DND-41 (cell line): Measurements from ENCODE around the gene SRSF9.

Experiments used
- ATAC-seq: fragments of 200-7000 bp; cut with Tn5 transposase; 3 replicates; pipeline ENCODE4 v1.9.1; 2021; ENCODE audit warnings: low read depth; ENCODE audit not compliant: insufficient read depth
- DNase-seq: peaks from one replicate; pipeline ENCODE4 v3.0.0-alpha.2; 2020
- H2AFZ ChIP-seq: 2 replicates; pipeline ENCODE4 v1.6.0; 2012; ENCODE audit warnings: low read depth, low read length
- H3K27ac ChIP-seq: 2 replicates; pipeline ENCODE4 v1.5.1; 2012; ENCODE audit warnings: low read length, inconsistent platforms
- H3K27me3 ChIP-seq: fragments of 200-600 bp; sonication (generic); 2 replicates; pipeline ENCODE4 v1.6.0; 2012; ENCODE audit warnings: low read length, mild to moderate bottlenecking, inconsistent platforms; ENCODE audit not compliant: insufficient read depth, poor library complexity
- H3K36me3 ChIP-seq: 2 replicates; pipeline ENCODE4 v1.5.1; 2012; ENCODE audit warnings: low read length, inconsistent platforms; ENCODE audit not compliant: insufficient read depth
- H3K4me1 ChIP-seq: 2 replicates; pipeline ENCODE4 v1.5.1; 2012; ENCODE audit warnings: mild to moderate bottlenecking, low read length; ENCODE audit not compliant: insufficient read depth
- H3K4me2 ChIP-seq: 2 replicates; pipeline ENCODE4 v1.6.0; 2012; ENCODE audit warnings: mild to moderate bottlenecking, moderate library complexity, low read length, inconsistent platforms; ENCODE audit not compliant: insufficient read depth
- H3K4me3 ChIP-seq, 2 experiments: fragments of 200-600 bp in 1 of 2; shearing (Covaris generic) in 1 of 2; 2 replicates each; pipeline ENCODE4 v1.5.1; 2012 to 2016; ENCODE audit warnings: inconsistent platforms in 2 of 2, low read length in 2 of 2, mild to moderate bottlenecking in 2 of 2, low read depth in 1 of 2, moderate library complexity in 1 of 2
- H3K79me2 ChIP-seq: 2 replicates; pipeline ENCODE4 v1.6.0; 2012; ENCODE audit warnings: low read length, inconsistent platforms; ENCODE audit not compliant: insufficient read depth
- H3K9ac ChIP-seq: 2 replicates; pipeline ENCODE4 v1.6.0; 2012; ENCODE audit warnings: low read depth, mild to moderate bottlenecking, inconsistent platforms, low read length, moderate library complexity
- H3K9me3 ChIP-seq: 2 replicates; pipeline ENCODE4 v1.5.1; 2012; ENCODE audit warnings: low read length, moderate library complexity, mild to moderate bottlenecking, inconsistent platforms; ENCODE audit not compliant: insufficient read depth, severe bottlenecking
- H4K20me1 ChIP-seq: 2 replicates; pipeline ENCODE4 v1.6.0; 2012; ENCODE audit warnings: low read length; ENCODE audit not compliant: insufficient read depth
- CTCF ChIP-seq: IDR thresholded peaks from 2 replicates; pipeline ENCODE4 v1.5.1; 2012; ENCODE audit warnings: borderline replicate concordance, low read length, moderate library complexity, mild to moderate bottlenecking; ENCODE audit not compliant: poor library complexity, severe bottlenecking; ENCODE audit errors: extremely low read depth
- EZH2 ChIP-seq: IDR thresholded peaks from 3 replicates; pipeline ENCODE4 v1.6.1; 2012; ENCODE audit warnings: borderline replicate concordance, low read depth, mild to moderate bottlenecking, moderate library complexity, low read length, inconsistent platforms; ENCODE audit not compliant: severe bottlenecking

The SRSF9 gene

DNA sequence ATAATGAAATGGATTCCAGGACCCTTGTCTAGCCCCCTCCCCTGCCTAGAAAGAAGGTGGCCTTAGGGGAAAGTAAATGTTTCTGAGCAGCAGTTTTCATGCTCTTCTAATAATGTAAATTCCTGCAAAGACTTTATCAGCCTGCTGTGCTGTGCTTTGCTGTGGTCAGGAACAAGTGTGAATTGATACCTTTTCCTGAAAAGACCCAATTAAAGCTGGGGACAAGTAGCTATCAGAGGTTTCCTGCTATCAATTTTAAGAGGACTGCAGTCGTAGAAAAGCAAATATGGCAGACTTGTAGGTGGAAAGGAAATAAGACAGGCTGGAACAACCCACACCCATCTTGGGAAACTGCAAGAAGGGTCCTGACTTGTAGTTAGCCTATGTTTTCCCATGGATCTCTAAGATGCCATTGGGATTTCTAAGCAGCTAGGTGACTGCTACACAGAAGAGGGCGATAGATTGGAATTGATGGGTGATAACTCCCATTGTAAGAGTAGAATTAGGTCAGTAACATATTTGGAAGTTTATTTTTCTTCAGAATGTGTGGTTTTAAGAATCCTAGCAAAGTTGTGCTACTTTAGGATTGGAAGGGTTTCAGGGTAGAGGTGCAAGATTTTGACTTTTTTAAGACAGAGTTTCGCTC is 29.4 kb upstream of the SRSF9 start:
- peaks cover 44% of the 10 kb centered on the region for H3K36me3 ChIP-seq
- DNase-seq (no peak), ATAC-seq (no peak)
- peaks cover 25% of the 10 kb centered on the region for H3K4me1 ChIP-seq
- H2AFZ ChIP-seq = no peak overlapping the region
- no peak overlapping the region for H3K4me2 ChIP-seq
- peaks cover 37% of the 10 kb centered on the region for H3K79me2 ChIP-seq
- no peak overlapping the region for H3K27ac ChIP-seq
- H3K9ac ChIP-seq = no peak overlapping the region
- H3K27me3 ChIP-seq = no peaks in the 10 kb centered on the region
- no peak overlapping the region for H3K4me3 ChIP-seq
- no peaks in the 10 kb centered on the region for H3K9me3 ChIP-seq
- TF ChIP-seq CTCF (no peak), EZH2 (no peak)
- peaks cover 25% of the 10 kb centered on the region for H4K20me1 ChIP-seq

- Histone ChIP-seq H3K9me3 (no peaks in the 10 kb centered on the region), H3K4me1 (peaks cover 25% of the 10 kb centered on the region), H3K4me3 (peak overlapping the region; percentile 89 to 90), H3K4me2 (peak overlapping the region; percentile 89), H3K27me3 (no peaks in the 10 kb centered on the region), H2AFZ (no peak overlapping the region), H3K9ac (peak overlapping the region; percentile 62), H4K20me1 (peaks cover 25% of the 10 kb centered on the region), H3K36me3 (peaks cover 35% of the 10 kb centered on the region), H3K27ac (peak overlapping the region; percentile 63; the same call in 1 of the 2 replicates), H3K79me2 (peaks cover 37% of the 10 kb centered on the region)
- no peak for ATAC-seq
- no peak for DNase-seq
- TF ChIP-seq EZH2 = no peak
- TF ChIP-seq CTCF = no peak
These were observed 28.1 kb upstream of the SRSF9 start for GRCh38 chr12:120497524-120498150.

DNA sequence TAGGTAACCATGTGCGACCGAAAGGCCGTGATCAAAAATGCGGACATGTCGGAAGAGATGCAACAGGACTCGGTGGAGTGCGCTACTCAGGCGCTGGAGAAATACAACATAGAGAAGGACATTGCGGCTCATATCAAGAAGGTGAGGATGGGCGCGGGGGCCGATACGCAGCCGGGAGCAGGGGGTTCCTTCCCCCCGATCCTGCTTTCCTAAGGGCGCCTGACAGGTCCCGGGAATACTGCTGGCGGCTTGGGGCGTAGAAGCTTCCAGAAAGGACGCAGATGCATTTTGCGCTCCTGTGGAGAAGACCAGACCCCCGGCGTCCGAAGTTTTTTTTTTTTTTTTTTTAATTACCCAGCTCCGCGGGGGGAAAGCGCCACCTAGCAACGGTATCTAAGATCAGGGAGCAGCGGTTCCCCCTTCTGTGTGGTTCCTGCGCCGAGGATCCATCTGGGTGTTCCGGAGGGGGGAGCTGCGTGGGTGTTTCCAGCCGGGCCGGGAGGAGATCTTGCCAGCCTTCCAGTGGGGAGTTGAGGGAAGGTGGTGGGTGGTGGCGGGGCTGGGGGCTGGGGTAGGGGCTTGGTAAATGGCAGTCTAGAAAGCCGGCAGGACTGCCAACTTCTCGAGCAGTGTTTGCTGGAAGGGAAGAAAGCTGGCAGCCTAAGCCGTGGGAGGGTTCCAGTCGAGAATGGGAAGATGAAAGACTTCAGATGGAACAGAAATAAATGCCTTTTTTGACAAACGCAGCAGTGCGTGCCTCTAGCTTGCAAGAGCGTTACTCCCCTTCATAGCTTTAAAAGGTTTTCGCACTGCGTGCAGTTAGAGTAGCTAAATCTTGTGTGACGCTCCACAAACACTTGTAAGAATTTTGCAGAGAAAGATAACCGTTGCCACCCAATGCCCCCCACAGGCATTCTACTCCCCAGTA is 27.1 kb upstream of the SRSF9 start:
- Histone ChIP-seq H3K4me1 (peaks cover 25% of the 10 kb centered on the region), H3K27ac (peak overlapping the region; percentile 66), H3K9ac (peak overlapping the region; percentile 62), H2AFZ (peak overlapping the region; percentile 67), H3K4me3 (peak overlapping the region; percentile 89 to 90), H3K79me2 (peaks cover 37% of the 10 kb centered on the region), H4K20me1 (peaks cover 25% of the 10 kb centered on the region), H3K27me3 (no peaks in the 10 kb centered on the region), H3K36me3 (peaks cover 35% of the 10 kb centered on the region), H3K9me3 (no peaks in the 10 kb centered on the region), H3K4me2 (peak overlapping the region; percentile 89)
- DNase-seq (peak; percentile 66), ATAC-seq (peak; percentile 33)
- no peak for TF ChIP-seq EZH2
- TF ChIP-seq CTCF = peak; percentile 39
